Measurements from ENCODE around the gene ANXA9. TPM values are rescaled to one million over a fixed set of nuclear protein-coding genes. Genes with fewer than 3 reads are reported as not detected.

ANXA9 gene
- total RNA-seq, 2 donors from 2014 or later, result not detected

DNA sequence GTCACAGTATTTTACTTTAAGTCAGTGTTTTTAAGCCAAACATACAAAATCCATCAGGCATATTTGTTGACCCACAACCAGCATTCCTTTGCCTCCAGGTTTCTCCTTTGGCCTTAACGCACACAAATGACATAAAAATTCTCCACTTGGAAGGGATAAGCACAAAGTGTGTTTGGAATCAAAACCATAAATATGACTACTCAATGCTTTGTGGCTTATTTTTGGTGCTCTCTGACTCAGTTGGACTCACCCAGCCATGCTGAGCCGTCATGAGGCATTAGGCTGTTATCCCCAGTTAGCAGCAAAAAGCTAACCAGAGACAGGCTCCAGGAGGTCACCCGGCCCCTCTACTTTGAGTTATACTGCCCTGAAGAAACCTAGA, 27.1 kb downstream of the ANXA9 start:
- ATAC-seq, result peak in 1 of 2 donors; percentile 16
- no peaks in the 10 kb centered on the region for H3K9me3 Mint-ChIP-seq
- peaks cover 10 to 21% of the 10 kb centered on the region in 2 donors for H3K36me3 Mint-ChIP-seq
- peak overlapping the region; percentile 97 for H3K27ac Mint-ChIP-seq
- DNase-seq (ENCODE audit: low spot score in 2 of 2), result no peak

DNA sequence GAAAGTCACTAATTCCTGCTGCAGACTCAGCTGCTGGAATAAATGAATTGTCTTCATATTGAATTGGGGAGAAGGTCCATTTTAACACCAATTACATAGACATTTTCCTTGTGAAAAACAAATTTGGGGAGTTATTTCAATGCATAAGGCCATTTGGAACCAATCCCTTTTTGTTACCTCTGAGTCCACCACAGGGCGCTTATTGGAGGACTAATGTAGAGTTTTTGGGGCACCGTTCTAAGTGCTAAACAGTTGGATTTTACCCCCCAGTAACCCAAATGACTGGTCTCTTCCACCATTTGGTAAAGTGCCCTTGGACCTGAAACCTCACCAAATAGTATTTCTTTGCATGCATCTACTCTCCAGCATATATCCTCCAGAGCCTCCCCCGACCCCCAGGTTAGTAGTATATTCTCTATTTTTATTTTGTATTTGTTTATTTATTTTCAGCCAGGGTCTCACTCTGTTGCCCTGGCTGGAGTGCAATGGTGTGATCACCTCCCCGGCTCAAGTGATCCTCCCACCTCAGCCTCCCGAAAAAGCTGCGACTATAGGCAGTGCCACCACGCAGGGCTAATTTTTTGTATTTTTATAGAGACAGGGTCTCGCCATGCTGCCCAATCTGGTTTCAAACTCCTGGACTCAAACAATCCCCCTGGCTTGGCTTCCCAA, 27.7 kb downstream of the ANXA9 start:
- Mint-ChIP-seq H3K9me3 (no peaks in the 10 kb centered on the region), H3K36me3 (peaks cover 10 to 21% of the 10 kb centered on the region in 2 donors), H3K27ac (peak overlapping the region; percentile 97)
- DNase-seq (ENCODE audit: low spot score in 2 of 2) (no peak), ATAC-seq (no peak)

- Mint-ChIP-seq H3K9me3 (no peaks in the 10 kb centered on the region), H3K36me3 (peaks cover 10 to 20% of the 10 kb centered on the region in 2 donors), H3K27ac (no peak overlapping the region)
- ATAC-seq, result no peak
- DNase-seq (ENCODE audit: low spot score in 2 of 2), result no peak
Measured at GRCh38 chr1:151010346-151010726, 28.2 kb downstream of the ANXA9 start.

DNA sequence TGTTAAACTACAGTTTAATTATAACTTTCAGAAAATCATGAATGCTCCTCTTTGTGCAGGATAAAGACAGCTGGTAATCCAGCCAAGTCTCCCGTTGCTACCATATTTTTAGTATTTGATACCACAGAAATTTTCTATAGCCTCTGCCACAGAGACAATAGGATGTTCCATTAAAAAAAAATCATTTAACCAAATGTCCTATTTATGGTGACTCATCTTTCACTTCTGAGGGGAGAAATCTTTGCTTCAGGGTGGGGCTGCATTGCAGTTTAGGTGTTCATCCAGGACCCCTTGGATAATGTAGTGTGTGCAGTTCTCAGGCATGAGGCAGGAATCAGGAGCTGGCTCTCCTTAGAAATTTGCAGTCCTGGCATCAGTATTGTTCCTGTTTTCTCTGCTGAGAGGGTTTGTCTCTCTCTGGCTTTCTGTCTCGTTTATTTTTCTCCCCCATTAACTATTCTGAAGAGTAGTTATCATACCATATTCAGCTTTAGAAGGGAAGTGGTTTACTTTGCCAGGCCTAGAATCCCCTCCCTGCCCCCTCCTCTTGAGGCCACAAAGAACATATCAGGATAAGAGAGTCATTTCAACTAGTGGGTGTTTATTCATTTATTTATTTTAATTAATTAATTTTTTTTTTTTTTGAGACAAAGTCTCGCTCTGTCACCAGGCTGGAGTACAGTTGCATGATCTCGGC, 29.2 kb downstream of the ANXA9 start:
- ATAC-seq, result no peak
- H3K9me3 Mint-ChIP-seq, result no peaks in the 10 kb centered on the region

GRCh38 chr1:151012684-151013471, 30.8 kb downstream of the ANXA9 start:
- H3K9me3 Mint-ChIP-seq, result no peaks in the 10 kb centered on the region
- no peak overlapping the region for H3K27ac Mint-ChIP-seq
- DNase-seq (ENCODE audit: low spot score in 2 of 2), result no peak
- ATAC-seq, result no peak
- H3K36me3 Mint-ChIP-seq, result peaks cover 4 to 5% of the 10 kb centered on the region in 2 donors

More for the DNA sequence above, 29.2 kb downstream of the ANXA9 start:
- H3K36me3 Mint-ChIP-seq, result peaks cover 4 to 10% of the 10 kb centered on the region in 2 donors
- DNase-seq (ENCODE audit: low spot score in 2 of 2), result no peak
- no peak overlapping the region for H3K27ac Mint-ChIP-seq

DNA sequence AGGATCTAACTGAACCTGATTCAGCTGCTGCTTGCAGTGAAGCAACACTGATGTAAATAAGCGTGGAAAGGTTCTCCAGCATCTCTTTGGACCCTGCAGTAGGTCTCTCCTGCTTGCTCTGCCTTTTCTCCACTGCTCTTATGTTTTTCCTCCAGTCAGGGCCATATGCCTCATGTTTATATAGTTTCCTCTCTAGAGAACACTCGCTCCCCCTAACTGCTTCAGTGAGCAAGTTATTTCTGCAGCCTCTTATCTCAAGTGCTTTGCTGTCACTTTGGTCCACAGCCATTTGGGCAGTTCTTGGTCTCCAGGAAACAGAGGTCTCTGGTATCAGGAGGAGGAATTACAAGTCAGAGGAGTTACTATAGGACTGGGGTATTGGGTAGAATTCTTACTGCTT, 31.4 kb downstream of the ANXA9 start:
- no peaks in the 10 kb centered on the region for H3K9me3 Mint-ChIP-seq
- H3K36me3 Mint-ChIP-seq, result peaks cover under 1 to 2% of the 10 kb centered on the region in 2 donors
- ATAC-seq, result no peak
- DNase-seq (ENCODE audit: low spot score in 2 of 2), result no peak
- no peak overlapping the region for H3K27ac Mint-ChIP-seq

DNA sequence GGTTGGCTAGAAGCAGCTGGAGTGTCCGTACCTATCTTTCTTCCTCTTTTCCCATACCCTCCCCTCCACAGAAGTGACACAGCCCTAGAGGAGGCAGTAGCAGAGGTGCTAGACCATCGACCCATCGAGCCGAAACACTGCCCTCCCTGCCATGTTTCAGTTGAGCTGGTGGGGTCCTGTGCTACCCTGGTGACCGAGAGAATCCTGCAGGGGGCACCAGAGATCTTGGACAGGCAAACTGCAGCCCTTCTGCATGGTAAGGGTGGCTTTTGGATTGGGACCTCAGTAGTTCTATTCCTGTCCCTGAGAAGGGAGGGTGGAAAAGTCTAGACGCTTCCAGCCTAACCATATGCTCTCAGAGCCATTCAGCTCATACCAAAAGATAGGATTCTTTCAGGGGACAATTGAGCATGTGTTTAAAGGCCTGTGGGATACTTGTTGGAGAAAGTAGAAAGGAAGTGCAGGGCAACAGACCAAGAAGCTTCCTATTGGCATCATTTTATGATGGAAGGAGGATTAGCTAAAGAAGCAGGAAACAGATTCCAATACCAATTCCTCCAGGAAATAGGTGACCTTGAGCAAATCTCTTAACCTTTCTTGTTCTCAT, 42.6 kb downstream of the ANXA9 start:
- peak; percentile 98 to 99 for ATAC-seq

DNA sequence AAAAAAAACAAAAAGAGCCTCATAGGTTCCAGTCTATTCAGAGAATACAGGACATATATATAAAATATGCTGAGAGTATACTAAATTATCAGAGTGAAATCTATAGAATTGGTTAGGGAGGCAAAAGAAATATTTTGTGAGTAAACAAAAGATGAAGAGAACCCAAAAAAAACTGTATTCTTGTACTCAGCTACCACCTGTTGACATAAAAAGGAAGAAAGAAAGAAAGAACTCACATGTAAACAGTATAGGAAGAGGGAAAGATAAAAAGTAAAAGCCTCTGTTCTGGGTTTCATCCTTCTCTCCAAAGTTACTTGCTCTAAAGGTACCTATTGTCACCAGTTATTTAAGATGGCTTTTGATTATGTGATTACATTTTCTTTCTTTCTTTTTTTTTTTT, 44.4 kb downstream of the ANXA9 start:
- DNase-seq (ENCODE audit: low spot score in 2 of 2) (no peak), ATAC-seq (no peak)
- peaks cover 7 to 8% of the 10 kb centered on the region in 2 donors for H3K36me3 Mint-ChIP-seq
- no peak overlapping the region for H3K27ac Mint-ChIP-seq
- no peaks in the 10 kb centered on the region for H3K9me3 Mint-ChIP-seq

More for the DNA sequence above, 42.6 kb downstream of the ANXA9 start:
- Mint-ChIP-seq H3K36me3 (peaks cover 0 to 7% of the 10 kb centered on the region in 2 donors), H3K9me3 (no peaks in the 10 kb centered on the region), H3K27ac (peak overlapping the region in 1 of 2 donors; percentile 55)
- peak; percentile 72 to 86 for DNase-seq (ENCODE audit: low spot score in 2 of 2)

DNA sequence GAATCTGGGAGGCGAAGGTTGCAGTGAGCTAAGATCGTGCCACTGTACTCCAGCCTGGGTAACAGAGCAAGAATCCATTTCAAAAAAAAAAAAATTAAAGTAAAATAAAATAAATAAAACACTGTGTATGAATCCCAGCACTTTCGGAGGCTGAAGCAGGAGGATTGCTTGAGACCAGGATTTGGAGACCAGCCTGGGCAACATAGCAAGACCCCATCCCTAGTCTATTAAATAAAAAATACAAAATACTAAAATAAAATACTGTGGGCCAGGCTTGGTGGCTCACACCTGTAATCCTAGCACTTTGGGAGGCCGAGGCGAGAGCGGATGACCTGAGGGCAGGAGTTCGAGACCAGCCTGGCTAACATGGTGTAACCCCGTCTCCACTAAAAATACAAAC, 50.1 kb downstream of the ANXA9 start:
- H3K36me3 Mint-ChIP-seq, result peaks cover 12 to 15% of the 10 kb centered on the region in 2 donors
- no peak for DNase-seq (ENCODE audit: low spot score in 2 of 2)
- no peak for ATAC-seq
- H3K9me3 Mint-ChIP-seq, result no peaks in the 10 kb centered on the region
- H3K27ac Mint-ChIP-seq, result no peak overlapping the region

DNA sequence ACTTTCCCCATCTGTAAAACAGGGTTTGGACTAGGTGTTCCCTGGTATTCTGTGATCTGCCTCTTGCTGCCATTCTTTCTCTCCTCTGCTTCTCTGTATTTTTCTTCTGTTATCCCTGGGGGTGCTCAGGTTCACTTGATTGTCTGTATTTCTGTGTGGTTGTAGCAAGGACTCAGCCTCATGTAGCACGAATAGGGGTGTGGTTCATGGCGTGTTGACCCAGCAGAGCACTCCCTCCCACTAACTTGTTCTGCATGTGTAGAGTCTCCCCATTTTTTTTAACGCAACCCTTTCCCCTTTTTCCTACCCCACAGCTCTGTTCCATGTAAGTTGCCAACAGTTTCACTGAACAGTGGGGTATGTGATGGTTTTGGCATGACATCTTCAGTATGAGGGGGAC, 53.1 kb downstream of the ANXA9 start:
- ATAC-seq, result no peak
- H3K27ac Mint-ChIP-seq, result peak overlapping the region in 1 of 2 donors; percentile 44
- H3K9me3 Mint-ChIP-seq, result no peaks in the 10 kb centered on the region
- no peak for DNase-seq (ENCODE audit: low spot score in 2 of 2)
- H3K36me3 Mint-ChIP-seq, result peaks cover 12 to 15% of the 10 kb centered on the region in 2 donors

DNA sequence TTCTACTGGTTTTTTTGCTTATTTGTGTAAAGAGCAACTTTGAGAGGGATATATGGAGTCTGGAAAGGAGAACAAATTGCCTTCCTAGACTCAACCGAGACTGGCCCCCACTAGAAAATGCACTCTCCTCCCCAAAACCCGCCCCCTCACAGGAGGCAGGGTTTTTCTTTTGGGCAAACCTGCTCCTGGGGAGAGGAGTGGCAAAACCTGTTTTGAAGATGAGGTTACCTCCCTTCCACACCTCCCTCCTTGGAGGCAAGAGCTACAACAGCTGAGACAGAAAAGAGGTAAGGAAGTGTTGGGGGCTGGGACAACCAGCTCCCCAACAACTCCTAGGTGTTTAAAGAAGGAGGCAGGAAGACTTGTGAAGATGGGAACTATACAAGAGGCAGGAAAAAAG, 54.3 kb downstream of the ANXA9 start, which contains the start of gene BNIPL:
BNIPL (plus strand) TSS at position 231 of the 400 bp plus-strand sequence; CDS start at position 371, 140 bp downstream.
- Mint-ChIP-seq H3K27ac (peak within 1 kb of the TSS; percentile 65 to 79), H3K36me3 (peaks cover 8 to 12% of the 10 kb centered on the region in 2 donors), H3K9me3 (no peaks in the 10 kb centered on the region)
- no peak for ATAC-seq
- DNase-seq (ENCODE audit: low spot score in 2 of 2), result no peak

- ATAC-seq, result no peak
- peak overlapping the region in 1 of 2 donors; percentile 55 for H3K27ac Mint-ChIP-seq
- no peak for DNase-seq (ENCODE audit: low spot score in 2 of 2)
- H3K36me3 Mint-ChIP-seq, result peaks cover 5 to 12% of the 10 kb centered on the region in 2 donors
- no peaks in the 10 kb centered on the region for H3K9me3 Mint-ChIP-seq
Measured at GRCh38 chr1:151037032-151037431, 54.9 kb downstream of the ANXA9 start.

- DNase-seq (ENCODE audit: low spot score in 2 of 2) (no peak), ATAC-seq (no peak)
- Mint-ChIP-seq H3K36me3 (peaks cover 0 to 3% of the 10 kb centered on the region in 2 donors), H3K27ac (no peak overlapping the region), H3K9me3 (no peaks in the 10 kb centered on the region)
Measured at GRCh38 chr1:151039521-151039920, 57.4 kb downstream of the ANXA9 start.

DNA sequence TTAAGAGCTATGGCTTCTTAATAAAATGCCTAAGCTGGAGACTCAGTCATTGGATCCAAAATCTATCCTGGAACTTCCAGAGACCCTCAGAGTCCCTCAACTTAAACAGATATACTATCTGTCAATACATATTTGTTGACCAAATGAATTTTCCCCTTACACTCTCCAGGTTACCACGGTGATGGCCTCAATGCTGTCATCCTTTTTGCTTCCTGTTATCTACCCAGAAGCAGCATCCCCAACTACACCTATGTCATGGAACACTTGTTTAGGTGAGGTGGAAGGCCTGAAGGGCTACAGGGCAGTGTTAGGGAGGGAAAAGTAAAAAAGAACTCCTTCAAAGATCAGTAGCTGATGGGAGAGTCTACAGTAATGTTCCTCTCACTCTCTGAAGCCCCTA, 61.1 kb downstream of the ANXA9 start:
- ATAC-seq, result peak; percentile 8 to 33
- no peaks in the 10 kb centered on the region for H3K36me3 Mint-ChIP-seq
- H3K9me3 Mint-ChIP-seq, result no peaks in the 10 kb centered on the region
- no peak for DNase-seq (ENCODE audit: low spot score in 2 of 2)
- H3K27ac Mint-ChIP-seq, result peak overlapping the region; percentile 23 to 90

All from activated naive CD4-positive, alpha-beta T cell treated with anti-CD3 and anti-CD28 coated beads, Interleukin-2, amount 50 U/mL, for 72 hours (primary cell).